Measurements from ENCODE around the gene TMEM62.
"Not testable (repeated sequence)": the region's sequence is repeated elsewhere in the genome, so short reads cannot be mapped to it uniquely, and the experiment has no call there.

The TMEM62 gene

DNA sequence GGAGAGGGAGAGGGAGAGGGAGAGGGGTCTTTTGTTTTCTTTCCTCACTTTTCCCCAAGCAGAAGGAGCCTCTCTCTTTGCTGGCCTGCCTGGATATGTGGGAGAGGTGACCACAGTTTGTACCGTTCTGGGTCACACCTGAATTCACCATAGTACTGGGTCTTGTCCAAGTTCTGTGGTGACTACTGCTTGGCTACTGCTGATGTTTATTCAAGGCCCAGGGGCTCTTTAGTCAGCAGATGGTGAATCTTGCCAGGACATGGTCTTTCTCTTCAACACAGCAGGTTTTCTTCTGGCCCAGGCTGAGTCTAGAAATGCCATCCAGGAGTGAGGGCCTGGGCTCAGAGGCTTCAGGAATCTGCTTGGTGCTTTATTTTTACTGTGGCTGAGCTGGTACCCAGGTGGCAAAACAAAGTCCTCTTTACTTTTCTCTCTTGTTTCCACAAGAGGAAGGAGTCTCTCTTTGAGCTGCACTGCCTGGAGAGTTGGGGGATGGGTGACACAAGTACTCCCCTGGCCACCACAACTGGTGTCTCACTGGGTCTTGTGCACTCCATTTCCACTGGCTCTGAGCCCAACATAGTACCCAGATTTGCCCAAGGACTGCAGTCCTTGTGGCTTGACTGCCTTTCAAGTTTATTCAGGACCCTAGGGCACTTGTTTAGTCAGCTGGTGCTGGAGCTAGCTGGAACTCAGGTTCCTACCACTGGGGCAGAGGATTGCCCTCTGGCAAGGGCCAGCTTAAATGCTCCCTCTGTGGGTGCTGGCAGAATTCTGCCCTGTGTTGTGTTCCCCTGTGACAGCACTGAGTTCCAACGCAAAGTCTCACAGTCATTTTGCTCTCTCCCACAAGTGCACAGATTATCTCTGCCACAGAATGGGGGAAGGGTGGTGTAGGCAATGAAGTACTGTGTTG is 35.1 kb downstream of the TMEM62 start:
- Histone ChIP-seq H3K27me3 (ENCODE audit: insufficient read depth, low read length, poor library complexity, severe bottlenecking) (no peaks in the 10 kb centered on the region), H3K9ac (ENCODE audit: low read depth, low read length, poor library complexity, severe bottlenecking) (no peak overlapping the region), H3F3A (ENCODE audit: low read depth) (no peaks in the 10 kb centered on the region), H3K9me3 (ENCODE audit: insufficient read depth, low read depth, low read length) (no peaks in the 10 kb centered on the region), H3K4me2 (ENCODE audit: low read depth, low read length, poor library complexity, severe bottlenecking) (no peak overlapping the region), H3K4me3 (ENCODE audit: low read length, poor library complexity, severe bottlenecking) (no peak overlapping the region), H3K9me2 (replicated peaks; ENCODE audit: low read depth, low read length) (no peaks in the 10 kb centered on the region), H2AFZ (ENCODE audit: low read length) (no peak overlapping the region), H3K4me1 (ENCODE audit: insufficient read depth, low read length, poor library complexity, severe bottlenecking) (no peaks in the 10 kb centered on the region), H3K36me3 (ENCODE audit: insufficient read depth, low read length) (peaks cover 18% of the 10 kb centered on the region), H4K20me1 (ENCODE audit: insufficient read depth, low read length, poor library complexity, severe bottlenecking) (no peaks in the 10 kb centered on the region), H3K79me2 (ENCODE audit: insufficient read depth, low read length) (no peaks in the 10 kb centered on the region)
- TF ChIP-seq, protein P1, sequence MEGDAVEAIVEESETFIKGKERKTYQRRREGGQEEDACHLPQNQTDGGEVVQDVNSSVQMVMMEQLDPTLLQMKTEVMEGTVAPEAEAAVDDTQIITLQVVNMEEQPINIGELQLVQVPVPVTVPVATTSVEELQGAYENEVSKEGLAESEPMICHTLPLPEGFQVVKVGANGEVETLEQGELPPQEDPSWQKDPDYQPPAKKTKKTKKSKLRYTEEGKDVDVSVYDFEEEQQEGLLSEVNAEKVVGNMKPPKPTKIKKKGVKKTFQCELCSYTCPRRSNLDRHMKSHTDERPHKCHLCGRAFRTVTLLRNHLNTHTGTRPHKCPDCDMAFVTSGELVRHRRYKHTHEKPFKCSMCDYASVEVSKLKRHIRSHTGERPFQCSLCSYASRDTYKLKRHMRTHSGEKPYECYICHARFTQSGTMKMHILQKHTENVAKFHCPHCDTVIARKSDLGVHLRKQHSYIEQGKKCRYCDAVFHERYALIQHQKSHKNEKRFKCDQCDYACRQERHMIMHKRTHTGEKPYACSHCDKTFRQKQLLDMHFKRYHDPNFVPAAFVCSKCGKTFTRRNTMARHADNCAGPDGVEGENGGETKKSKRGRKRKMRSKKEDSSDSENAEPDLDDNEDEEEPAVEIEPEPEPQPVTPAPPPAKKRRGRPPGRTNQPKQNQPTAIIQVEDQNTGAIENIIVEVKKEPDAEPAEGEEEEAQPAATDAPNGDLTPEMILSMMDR (conservative IDR thresholded peaks at IDR 0.05; ENCODE audit: low read length) = no peak

DNA sequence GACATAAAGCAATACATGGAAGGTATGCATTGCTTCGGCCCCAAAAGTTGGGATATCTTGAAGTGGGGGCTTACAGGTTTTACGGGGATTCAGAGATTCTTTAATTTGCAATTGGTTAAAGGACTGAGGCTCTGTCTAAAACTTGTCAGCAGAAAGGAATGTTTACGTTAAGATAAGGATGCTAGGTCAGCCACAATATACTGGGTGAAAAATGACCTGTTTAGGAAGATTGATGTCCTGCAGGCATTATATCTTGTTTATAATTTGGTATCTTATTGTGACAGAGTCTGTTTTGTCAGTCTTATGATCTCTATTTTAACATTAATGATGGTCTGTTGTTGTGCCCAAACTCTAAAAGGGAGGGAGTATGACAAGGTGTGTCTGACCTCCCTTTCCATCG is 36.5 kb downstream of the TMEM62 start:
- H3K36me3 ChIP-seq (ENCODE audit: insufficient read depth, low read length) = peaks cover 32% of the 10 kb centered on the region

DNA sequence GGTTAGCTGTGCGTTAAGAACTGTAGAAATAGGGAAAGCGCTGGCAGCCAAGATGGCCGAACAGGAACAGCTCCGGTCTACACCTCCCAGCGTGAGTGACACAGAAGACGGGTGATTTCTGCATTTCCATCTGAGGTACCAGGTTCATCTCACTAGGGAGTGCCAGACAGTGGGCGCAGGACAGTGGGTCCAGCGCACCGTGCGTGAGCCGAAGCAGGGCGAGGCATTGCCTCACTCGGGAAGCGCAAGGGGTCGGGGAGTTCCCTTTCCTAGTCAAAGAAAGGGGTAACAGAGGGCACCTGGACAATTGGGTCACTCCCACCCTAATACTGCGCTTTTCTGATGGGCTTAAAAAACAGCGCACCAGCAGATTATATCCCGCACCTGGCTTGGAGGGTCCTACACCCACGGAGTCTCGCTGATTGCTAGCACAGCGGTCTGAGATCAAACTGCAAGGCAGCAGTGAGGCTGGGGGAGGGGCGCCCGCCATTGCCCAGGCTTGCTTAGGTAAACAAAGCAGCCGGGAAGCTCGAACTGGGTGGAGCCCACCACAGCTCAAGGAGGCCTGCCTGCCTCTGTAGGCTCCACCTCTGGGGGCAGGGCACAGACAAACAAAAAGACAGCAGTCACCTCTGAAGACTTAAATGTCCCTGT is 42.4 kb downstream of the TMEM62 start:
- H3K9me3 ChIP-seq (ENCODE audit: insufficient read depth, low read depth, low read length); H3K27me3 ChIP-seq (ENCODE audit: insufficient read depth, low read length, poor library complexity, severe bottlenecking); H3K9ac ChIP-seq (ENCODE audit: low read depth, low read length, poor library complexity, severe bottlenecking); H3K4me2 ChIP-seq (ENCODE audit: low read depth, low read length, poor library complexity, severe bottlenecking); H2AFZ ChIP-seq (ENCODE audit: low read length); H3K4me1 ChIP-seq (ENCODE audit: insufficient read depth, low read length, poor library complexity, severe bottlenecking); H3K9me2 ChIP-seq (replicated peaks; ENCODE audit: low read depth, low read length); H3F3A ChIP-seq (ENCODE audit: low read depth); H4K20me1 ChIP-seq (ENCODE audit: insufficient read depth, low read length, poor library complexity, severe bottlenecking); H3K4me3 ChIP-seq (ENCODE audit: low read length, poor library complexity, severe bottlenecking); H3K79me2 ChIP-seq (ENCODE audit: insufficient read depth, low read length): not testable (repeated sequence)
- H3K36me3 ChIP-seq (ENCODE audit: insufficient read depth, low read length) = peaks cover 23% of the 10 kb centered on the region

More for the DNA sequence above, 36.5 kb downstream of the TMEM62 start:
- no peaks in the 10 kb centered on the region for H3F3A ChIP-seq (ENCODE audit: low read depth)
- no peak overlapping the region for H3K4me3 ChIP-seq (ENCODE audit: low read length, poor library complexity, severe bottlenecking)
- no peaks in the 10 kb centered on the region for H4K20me1 ChIP-seq (ENCODE audit: insufficient read depth, low read length, poor library complexity, severe bottlenecking)
- no peaks in the 10 kb centered on the region for H3K4me1 ChIP-seq (ENCODE audit: insufficient read depth, low read length, poor library complexity, severe bottlenecking)
- H3K9ac ChIP-seq (ENCODE audit: low read depth, low read length, poor library complexity, severe bottlenecking) = no peak overlapping the region
- no peak overlapping the region for H2AFZ ChIP-seq (ENCODE audit: low read length)
- TF ChIP-seq, protein P1 (conservative IDR thresholded peaks at IDR 0.05; ENCODE audit: low read length) = no peak
- no peak for TF ChIP-seq EZH2phosphoT487 (IDR thresholded peaks at IDR 0.05; ENCODE audit: borderline replicate concordance)
- H3K27me3 ChIP-seq (ENCODE audit: insufficient read depth, low read length, poor library complexity, severe bottlenecking) = no peaks in the 10 kb centered on the region
- no peaks in the 10 kb centered on the region for H3K9me2 ChIP-seq (replicated peaks; ENCODE audit: low read depth, low read length)
- no peaks in the 10 kb centered on the region for H3K79me2 ChIP-seq (ENCODE audit: insufficient read depth, low read length)
- H3K4me2 ChIP-seq (ENCODE audit: low read depth, low read length, poor library complexity, severe bottlenecking) = no peak overlapping the region
- H3K9me3 ChIP-seq (ENCODE audit: insufficient read depth, low read depth, low read length) = no peaks in the 10 kb centered on the region

DNA sequence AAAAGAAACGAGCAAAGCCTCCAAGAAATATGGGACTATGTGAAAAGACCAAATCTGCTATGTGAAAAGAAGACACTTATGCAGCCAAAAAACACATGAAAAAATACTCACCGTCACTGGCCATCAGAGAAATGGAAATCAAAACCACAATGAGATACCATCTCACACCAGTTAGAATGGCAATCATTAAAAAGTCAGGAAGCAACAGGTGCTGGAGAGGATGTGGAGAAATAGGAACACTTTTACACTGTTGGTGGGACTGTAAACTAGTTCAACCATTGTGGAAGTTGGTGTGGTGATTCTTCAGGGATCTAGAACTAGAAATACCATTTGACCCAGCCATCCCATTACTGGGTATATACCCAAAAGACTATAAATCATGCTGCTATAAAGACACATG is 43.8 kb downstream of the TMEM62 start:
- H2AFZ ChIP-seq (ENCODE audit: low read length); H3K9ac ChIP-seq (ENCODE audit: low read depth, low read length, poor library complexity, severe bottlenecking); H3K4me2 ChIP-seq (ENCODE audit: low read depth, low read length, poor library complexity, severe bottlenecking); H3K27me3 ChIP-seq (ENCODE audit: insufficient read depth, low read length, poor library complexity, severe bottlenecking); H3F3A ChIP-seq (ENCODE audit: low read depth); H3K9me3 ChIP-seq (ENCODE audit: insufficient read depth, low read depth, low read length); H3K4me3 ChIP-seq (ENCODE audit: low read length, poor library complexity, severe bottlenecking); H3K79me2 ChIP-seq (ENCODE audit: insufficient read depth, low read length); H3K9me2 ChIP-seq (replicated peaks; ENCODE audit: low read depth, low read length); H4K20me1 ChIP-seq (ENCODE audit: insufficient read depth, low read length, poor library complexity, severe bottlenecking); H3K4me1 ChIP-seq (ENCODE audit: insufficient read depth, low read length, poor library complexity, severe bottlenecking): not testable (repeated sequence)
- H3K36me3 ChIP-seq (ENCODE audit: insufficient read depth, low read length) = peaks cover 25% of the 10 kb centered on the region
